Memory B cell (primary cell): ENCODE measurements around the gene TPBGL.

Experiments used
- ATAC-seq: fragments of 150-1000 bp; cut with Tn5 transposase; 2 replicates; pipeline ENCODE4 v1.10.0; 2021; ENCODE audit warnings: low read depth, mild to moderate bottlenecking, moderate library complexity
- DNase-seq, 2 donors: peaks; one replicate each; pipeline ENCODE4 v3.0.0; 2022; ENCODE audit warnings: low spot score in 2 of 2
- H3K27ac Mint-ChIP-seq: one replicate; pipeline ENCODE4 v1.8.0; 2022; ENCODE audit warnings: mild to moderate bottlenecking, moderate library complexity, mixed read lengths
- H3K27me3 Mint-ChIP-seq: one replicate; pipeline ENCODE4 v1.8.0; 2022; ENCODE audit warnings: mixed read lengths
- H3K36me3 Mint-ChIP-seq: one replicate; pipeline ENCODE4 v1.8.0; 2022; ENCODE audit warnings: mild to moderate bottlenecking, mixed read lengths
- H3K4me1 Mint-ChIP-seq: one replicate; pipeline ENCODE4 v1.8.0; 2022; ENCODE audit warnings: mixed read lengths
- H3K4me3 Mint-ChIP-seq: one replicate; pipeline ENCODE4 v1.8.0; 2022; ENCODE audit warnings: mild to moderate bottlenecking, moderate library complexity, mixed read lengths
- H3K9me3 Mint-ChIP-seq: one replicate; pipeline ENCODE4 v1.8.0; 2022; ENCODE audit warnings: mixed read lengths

TPBGL gene

GRCh38 chr11:75277211-75277805 lies 36.7 kb downstream of the TPBGL start:
- DNase-seq (no peak), ATAC-seq (no peak)
- H3K27ac Mint-ChIP-seq, result no peak overlapping the region
- no peaks in the 10 kb centered on the region for H3K9me3 Mint-ChIP-seq
- H3K27me3 Mint-ChIP-seq, result no peaks in the 10 kb centered on the region
- H3K4me1 Mint-ChIP-seq, result peaks cover 19% of the 10 kb centered on the region
- no peak overlapping the region for H3K4me3 Mint-ChIP-seq
- H3K36me3 Mint-ChIP-seq, result peaks cover 3% of the 10 kb centered on the region

GRCh38 chr11:75277991-75278790 lies 37.6 kb downstream of the TPBGL start:
- peaks cover 17% of the 10 kb centered on the region for H3K4me1 Mint-ChIP-seq
- H3K27ac Mint-ChIP-seq, result no peak overlapping the region
- no peaks in the 10 kb centered on the region for H3K9me3 Mint-ChIP-seq
- ATAC-seq (no peak), DNase-seq (no peak)
- peaks cover 3% of the 10 kb centered on the region for H3K36me3 Mint-ChIP-seq
- H3K4me3 Mint-ChIP-seq, result no peak overlapping the region
- no peaks in the 10 kb centered on the region for H3K27me3 Mint-ChIP-seq

- peaks cover 17% of the 10 kb centered on the region for H3K4me1 Mint-ChIP-seq
- no peaks in the 10 kb centered on the region for H3K9me3 Mint-ChIP-seq
- H3K27me3 Mint-ChIP-seq, result no peaks in the 10 kb centered on the region
- H3K27ac Mint-ChIP-seq, result no peak overlapping the region
- no peak overlapping the region for H3K4me3 Mint-ChIP-seq
- no peak for ATAC-seq
- H3K36me3 Mint-ChIP-seq, result peaks cover 3% of the 10 kb centered on the region
- no peak for DNase-seq
Measured at GRCh38 chr11:75279273-75279672, 38.7 kb downstream of the TPBGL start.

- Mint-ChIP-seq H3K4me1 (peaks cover 16% of the 10 kb centered on the region), H3K36me3 (peaks cover 3% of the 10 kb centered on the region), H3K27me3 (no peaks in the 10 kb centered on the region), H3K9me3 (no peaks in the 10 kb centered on the region), H3K27ac (no peak overlapping the region), H3K4me3 (no peak overlapping the region)
- DNase-seq (peak; percentile 72 to 74), ATAC-seq (peak; percentile 67)
Measured at GRCh38 chr11:75280227-75280701, 39.7 kb downstream of the TPBGL start.

- ATAC-seq (no peak), DNase-seq (no peak)
- Mint-ChIP-seq H3K27me3 (no peaks in the 10 kb centered on the region), H3K9me3 (no peaks in the 10 kb centered on the region), H3K36me3 (peaks cover 3% of the 10 kb centered on the region), H3K4me1 (peaks cover 11% of the 10 kb centered on the region), H3K4me3 (no peak overlapping the region), H3K27ac (no peak overlapping the region)
Measured at GRCh38 chr11:75280770-75281468, 40.3 kb downstream of the TPBGL start.

GRCh38 chr11:75281469-75282095 lies 41.0 kb downstream of the TPBGL start:
- DNase-seq, result no peak
- Mint-ChIP-seq H3K27me3 (no peaks in the 10 kb centered on the region), H3K36me3 (peaks cover 3% of the 10 kb centered on the region), H3K4me1 (peaks cover 5% of the 10 kb centered on the region), H3K4me3 (no peak overlapping the region), H3K9me3 (no peaks in the 10 kb centered on the region), H3K27ac (no peak overlapping the region)
- no peak for ATAC-seq

GRCh38 chr11:75283391-75283931 lies 42.9 kb downstream of the TPBGL start:
- H3K9me3 Mint-ChIP-seq, result no peaks in the 10 kb centered on the region
- H3K27me3 Mint-ChIP-seq, result no peaks in the 10 kb centered on the region
- ATAC-seq (no peak), DNase-seq (no peak)
- no peaks in the 10 kb centered on the region for H3K4me1 Mint-ChIP-seq
- H3K36me3 Mint-ChIP-seq, result no peaks in the 10 kb centered on the region
- no peak overlapping the region for H3K4me3 Mint-ChIP-seq
- no peak overlapping the region for H3K27ac Mint-ChIP-seq

- Mint-ChIP-seq H3K27me3 (peaks cover 2% of the 10 kb centered on the region), H3K27ac (no peak overlapping the region), H3K9me3 (no peaks in the 10 kb centered on the region), H3K4me3 (no peak overlapping the region), H3K4me1 (no peaks in the 10 kb centered on the region), H3K36me3 (no peaks in the 10 kb centered on the region)
- DNase-seq (no peak), ATAC-seq (no peak)
Measured at GRCh38 chr11:75285776-75286360, 45.3 kb downstream of the TPBGL start.

GRCh38 chr11:75286826-75287465 lies 46.4 kb downstream of the TPBGL start:
- peaks cover 5% of the 10 kb centered on the region for H3K27me3 Mint-ChIP-seq
- H3K27ac Mint-ChIP-seq, result no peak overlapping the region
- no peaks in the 10 kb centered on the region for H3K9me3 Mint-ChIP-seq
- no peak for DNase-seq
- no peak overlapping the region for H3K4me3 Mint-ChIP-seq
- no peak for ATAC-seq
- no peaks in the 10 kb centered on the region for H3K36me3 Mint-ChIP-seq
- H3K4me1 Mint-ChIP-seq, result no peaks in the 10 kb centered on the region

GRCh38 chr11:75287579-75287978 lies 47.0 kb downstream of the TPBGL start:
- H3K4me3 Mint-ChIP-seq, result no peak overlapping the region
- no peaks in the 10 kb centered on the region for H3K36me3 Mint-ChIP-seq
- H3K27me3 Mint-ChIP-seq, result peaks cover 5% of the 10 kb centered on the region
- no peak for ATAC-seq
- H3K27ac Mint-ChIP-seq, result no peak overlapping the region
- DNase-seq, result no peak
- H3K9me3 Mint-ChIP-seq, result no peaks in the 10 kb centered on the region
- H3K4me1 Mint-ChIP-seq, result no peaks in the 10 kb centered on the region

- ATAC-seq (no peak), DNase-seq (no peak)
- no peak overlapping the region for H3K27ac Mint-ChIP-seq
- no peaks in the 10 kb centered on the region for H3K9me3 Mint-ChIP-seq
- H3K4me1 Mint-ChIP-seq, result no peaks in the 10 kb centered on the region
- H3K36me3 Mint-ChIP-seq, result no peaks in the 10 kb centered on the region
- H3K27me3 Mint-ChIP-seq, result peaks cover 6% of the 10 kb centered on the region
- no peak overlapping the region for H3K4me3 Mint-ChIP-seq
Measured at GRCh38 chr11:75289511-75289760, 48.9 kb downstream of the TPBGL start.

- no peaks in the 10 kb centered on the region for H3K9me3 Mint-ChIP-seq
- H3K4me1 Mint-ChIP-seq, result no peaks in the 10 kb centered on the region
- no peak overlapping the region for H3K27ac Mint-ChIP-seq
- peaks cover 6% of the 10 kb centered on the region for H3K27me3 Mint-ChIP-seq
- no peaks in the 10 kb centered on the region for H3K36me3 Mint-ChIP-seq
- ATAC-seq (no peak), DNase-seq (no peak)
- no peak overlapping the region for H3K4me3 Mint-ChIP-seq
Measured at GRCh38 chr11:75289919-75290318, 49.3 kb downstream of the TPBGL start.

GRCh38 chr11:75291741-75292140 lies 51.2 kb downstream of the TPBGL start:
- H3K27ac Mint-ChIP-seq, result no peak overlapping the region
- no peaks in the 10 kb centered on the region for H3K9me3 Mint-ChIP-seq
- peaks cover 4% of the 10 kb centered on the region for H3K36me3 Mint-ChIP-seq
- peaks cover 6% of the 10 kb centered on the region for H3K27me3 Mint-ChIP-seq
- no peak for DNase-seq
- no peak for ATAC-seq
- no peaks in the 10 kb centered on the region for H3K4me1 Mint-ChIP-seq
- H3K4me3 Mint-ChIP-seq, result no peak overlapping the region
